Transverse colon (tissue), 4 donors: Measurements from ENCODE around the gene PSME1. TPM values are rescaled to one million over a fixed set of nuclear protein-coding genes. Genes with fewer than 3 reads are reported as not detected.

Experiments used
- DNase-seq: peaks from one replicate; pipeline ENCODE4 v3.0.0-alpha.2; 2019
- H3K27ac ChIP-seq, 4 donors: fragments of 200-600 bp; sonication (generic); 2 replicates each; pipeline ENCODE4 v1.5.1; 2016 to 2018; ENCODE audit warnings: inconsistent platforms in 4 of 4
- H3K27me3 ChIP-seq: fragments of 200-600 bp; sonication (generic); 2 replicates; pipeline ENCODE4 v1.5.1; 2017; ENCODE audit warnings: inconsistent platforms
- H3K36me3 ChIP-seq, 4 donors: fragments of 200-600 bp; sonication (generic); 2 replicates each; pipeline ENCODE4 v1.5.1; 2017 to 2019; ENCODE audit warnings: inconsistent platforms in 4 of 4
- H3K4me1 ChIP-seq, 4 donors: fragments of 200-600 bp; sonication (generic); 2 replicates each; pipeline ENCODE4 v1.5.1; 2017 to 2020; ENCODE audit warnings: inconsistent platforms in 4 of 4
- H3K4me3 ChIP-seq, 4 donors: fragments of 200-600 bp; sonication (generic); 1 replicate in 1 of 4; 2 replicates in 3 of 4; pipeline versions ENCODE4 v1.5.1 to v1.6.1; 2017 to 2019; ENCODE audit warnings: inconsistent platforms in 4 of 4
- H3K9me3 ChIP-seq, 2 donors: fragments of 200-600 bp; sonication (generic); 2 replicates each; pipeline ENCODE4 v1.5.1; 2017 to 2019; ENCODE audit warnings: inconsistent platforms in 2 of 2
- EP300 ChIP-seq: sonication (generic); formaldehyde crosslinking; IDR thresholded peaks from one replicate; pipeline ENCODE4 v1.6.1; 2017; ENCODE audit warnings: antibody characterized with exemption, low read depth
- POLR2A ChIP-seq: fragments of 450-650 bp; IDR thresholded peaks from one replicate; pipeline ENCODE4 v1.6.1; 2016; ENCODE audit warnings: antibody characterized with exemption, mild to moderate bottlenecking, moderate library complexity
- POLR2AphosphoS5 ChIP-seq, 3 donors: sonication (generic); formaldehyde crosslinking; IDR thresholded peaks; one replicate each; pipeline ENCODE4 v1.6.1; 2016; ENCODE audit warnings: antibody characterized with exemption in 3 of 3
- WGBS, 2 donors: methylation state at CpG; one replicate each; pipeline ENCODE4 v1.1.5; 2018; ENCODE audit warnings: low coverage in 1 of 2; 5-methylcytosine and 5-hydroxymethylcytosine counted together
- in situ Hi-C, 4 donors: fragments of 200-750 bp; cut with MboI; loops; one replicate each; pipeline versions ENCODE4 v1.15.0 to v1.15.1; 2017; ENCODE audit warnings: low sequenced_read_pairs in 3 of 4, low pct_ligation_motif_present in 1 of 4, low pct_unique_long_range_greater_than_20kb in 1 of 4
- intact Hi-C: fragments of 100-400 bp; cut with DNase I; formaldehyde crosslinking; loops from one replicate; pipeline ENCODE4 v1.15.1; 2023; ENCODE audit warnings: low total_unique reads
- total RNA-seq, 4 donors: library from RNA; depleted of rRNA; stranded (reverse); fragments of >200 nt; gene quantifications; one replicate each; pipeline ENCODE4 v1.1.0, GENCODE V29; 2016
- TF ChIP-seq, protein P1 (sequence below), 5 experiments: fragments of 200-600 bp in 3 of 5; fragments of 450-650 bp in 2 of 5; sonication (generic) in 3 of 5; IDR thresholded peaks; 1 replicate in 2 of 5; 2 replicates in 3 of 5; pipeline ENCODE4 v1.5.1; 2016 to 2017; ENCODE audit warnings: antibody characterized with exemption in 5 of 5, inconsistent platforms in 3 of 5, mild to moderate bottlenecking in 2 of 5, moderate library complexity in 1 of 5

Gene PSME1
- total RNA-seq, 4 donors from 2014 or later = 38.8 to 198 (median 132) TPM

DNA sequence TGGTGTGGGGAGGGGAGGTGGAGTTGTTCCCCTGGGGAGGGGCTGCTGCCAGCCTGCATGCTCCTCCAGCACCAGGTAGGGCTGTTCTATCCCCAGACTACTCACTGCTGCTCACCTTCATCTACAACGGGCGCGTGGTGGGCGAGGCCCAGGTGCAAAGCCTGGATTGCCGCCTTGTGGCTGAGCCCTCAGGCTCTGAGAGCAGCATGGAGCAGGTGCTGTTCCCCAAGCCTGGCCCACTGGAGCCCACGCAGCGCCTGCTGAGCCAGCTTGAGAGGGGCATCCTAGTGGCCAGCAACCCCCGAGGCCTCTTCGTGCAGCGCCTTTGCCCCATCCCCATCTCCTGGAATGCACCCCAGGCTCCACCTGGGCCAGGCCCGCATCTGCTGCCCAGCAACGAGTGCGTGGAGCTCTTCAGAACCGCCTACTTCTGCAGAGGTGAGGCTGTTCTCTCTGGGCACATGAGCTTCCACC lies 28.6 kb downstream of the PSME1 start:
- no peak for TF ChIP-seq POLR2A
- TF ChIP-seq, protein P1, sequence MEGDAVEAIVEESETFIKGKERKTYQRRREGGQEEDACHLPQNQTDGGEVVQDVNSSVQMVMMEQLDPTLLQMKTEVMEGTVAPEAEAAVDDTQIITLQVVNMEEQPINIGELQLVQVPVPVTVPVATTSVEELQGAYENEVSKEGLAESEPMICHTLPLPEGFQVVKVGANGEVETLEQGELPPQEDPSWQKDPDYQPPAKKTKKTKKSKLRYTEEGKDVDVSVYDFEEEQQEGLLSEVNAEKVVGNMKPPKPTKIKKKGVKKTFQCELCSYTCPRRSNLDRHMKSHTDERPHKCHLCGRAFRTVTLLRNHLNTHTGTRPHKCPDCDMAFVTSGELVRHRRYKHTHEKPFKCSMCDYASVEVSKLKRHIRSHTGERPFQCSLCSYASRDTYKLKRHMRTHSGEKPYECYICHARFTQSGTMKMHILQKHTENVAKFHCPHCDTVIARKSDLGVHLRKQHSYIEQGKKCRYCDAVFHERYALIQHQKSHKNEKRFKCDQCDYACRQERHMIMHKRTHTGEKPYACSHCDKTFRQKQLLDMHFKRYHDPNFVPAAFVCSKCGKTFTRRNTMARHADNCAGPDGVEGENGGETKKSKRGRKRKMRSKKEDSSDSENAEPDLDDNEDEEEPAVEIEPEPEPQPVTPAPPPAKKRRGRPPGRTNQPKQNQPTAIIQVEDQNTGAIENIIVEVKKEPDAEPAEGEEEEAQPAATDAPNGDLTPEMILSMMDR (IDR thresholded peaks at IDR 0.05) = no peak
- no peak for TF ChIP-seq EP300
- no peak for TF ChIP-seq POLR2AphosphoS5 (IDR thresholded peaks at IDR 0.05)
- H3K9me3 ChIP-seq = no peaks in the 10 kb centered on the region
- peaks cover 0 to 50% (median 15%) of the 10 kb centered on the region in 4 donors for H3K36me3 ChIP-seq
- intact Hi-C loops (no loop called here), in situ Hi-C loops (no loop called here)
- H3K4me3 ChIP-seq = no peak overlapping the region
- no peaks in the 10 kb centered on the region for H3K27me3 ChIP-seq
- no peak overlapping the region for H3K27ac ChIP-seq
- DNase-seq = no peak
- peaks cover 22 to 32% (median 24%) of the 10 kb centered on the region in 4 donors for H3K4me1 ChIP-seq
- 89% methylated on average over 14 of the region's 14 CpGs; no CpG with 5 or more reads in 1 of the 2 donors for WGBS, 2 donors

DNA sequence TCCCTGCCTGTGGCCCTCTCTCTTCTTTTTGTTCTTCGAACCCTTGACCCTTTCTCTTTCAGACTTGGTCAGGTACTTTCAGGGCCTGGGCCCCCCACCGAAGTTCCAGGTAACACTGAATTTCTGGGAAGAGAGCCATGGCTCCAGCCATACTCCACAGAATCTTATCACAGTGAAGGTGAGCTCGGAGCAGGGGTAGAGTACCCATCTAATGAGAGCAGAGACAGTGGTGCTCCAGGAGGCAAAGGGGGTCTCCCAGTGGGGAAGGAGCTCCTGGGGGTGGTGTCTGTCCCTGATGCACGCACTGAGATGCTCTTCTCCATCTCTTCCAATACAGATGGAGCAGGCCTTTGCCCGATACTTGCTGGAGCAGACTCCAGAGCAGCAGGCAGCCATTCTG lies 29.8 kb downstream of the PSME1 start:
- intact Hi-C loops = no loop called here

DNA sequence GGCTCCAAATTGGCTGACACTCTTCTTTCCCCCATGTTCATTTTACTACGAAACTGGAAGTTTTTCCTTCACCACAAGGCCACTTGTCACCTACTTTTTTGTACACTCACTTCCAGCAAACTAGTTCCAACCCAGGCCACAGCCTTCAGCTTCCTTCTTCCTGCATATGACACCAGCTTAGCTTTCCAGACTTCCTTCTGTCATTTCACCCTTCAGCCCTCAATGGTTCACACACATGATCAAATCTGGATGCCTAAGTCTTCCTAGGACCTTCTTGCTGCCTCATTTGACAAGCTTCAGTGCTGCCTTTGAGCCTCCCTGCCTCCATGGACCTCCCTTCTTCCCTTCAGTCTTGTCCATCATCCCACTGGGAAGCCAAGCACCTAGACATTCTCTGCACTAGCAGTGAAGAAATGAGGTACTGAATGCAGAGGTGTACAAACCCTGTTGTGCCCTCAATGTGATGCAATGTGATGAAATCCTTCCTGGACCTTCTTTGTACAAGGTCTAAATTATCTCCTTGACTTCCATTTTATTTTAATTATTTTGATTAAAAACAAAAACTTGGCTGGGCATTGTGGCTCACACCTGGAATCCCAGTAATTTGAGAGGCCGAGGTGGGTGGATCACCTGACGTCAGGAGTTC lies 31.6 kb downstream of the PSME1 start:
- H3K4me1 ChIP-seq = peaks cover 12 to 19% (median 13%) of the 10 kb centered on the region in 4 donors
- no peaks in the 10 kb centered on the region for H3K9me3 ChIP-seq
- H3K27me3 ChIP-seq = no peaks in the 10 kb centered on the region
- intact Hi-C loops = no loop called here
- H3K4me3 ChIP-seq = no peak overlapping the region
- in situ Hi-C loops = no loop called here
- no peak for DNase-seq
- TF ChIP-seq POLR2AphosphoS5 (IDR thresholded peaks at IDR 0.05) = no peak
- TF ChIP-seq, protein P1 (IDR thresholded peaks at IDR 0.05) = no peak
- no peak for TF ChIP-seq EP300
- no peak for TF ChIP-seq POLR2A
- peaks cover 0 to 47% (median 15%) of the 10 kb centered on the region in 4 donors for H3K36me3 ChIP-seq
- H3K27ac ChIP-seq = no peak overlapping the region
- WGBS, 2 donors = 86 to 95% methylated on average over 2 to 3 of the region's 3 CpGs

More for the DNA sequence above, 29.8 kb downstream of the PSME1 start:
- Histone ChIP-seq H3K27ac (no peak overlapping the region), H3K4me1 (peaks cover 18 to 26% (median 21%) of the 10 kb centered on the region in 4 donors), H3K4me3 (no peak overlapping the region), H3K36me3 (peaks cover 0 to 47% (median 15%) of the 10 kb centered on the region in 4 donors), H3K27me3 (no peaks in the 10 kb centered on the region), H3K9me3 (no peaks in the 10 kb centered on the region)
- WGBS, 2 donors = 98 to 100% methylated on average over 4 to 5 of the region's 5 CpGs
- no peak for DNase-seq
- TF ChIP-seq, protein P1 (IDR thresholded peaks at IDR 0.05) = no peak
- TF ChIP-seq EP300 = no peak
- no peak for TF ChIP-seq POLR2A
- TF ChIP-seq POLR2AphosphoS5 (IDR thresholded peaks at IDR 0.05) = no peak
- in situ Hi-C loops = no loop called here

DNA sequence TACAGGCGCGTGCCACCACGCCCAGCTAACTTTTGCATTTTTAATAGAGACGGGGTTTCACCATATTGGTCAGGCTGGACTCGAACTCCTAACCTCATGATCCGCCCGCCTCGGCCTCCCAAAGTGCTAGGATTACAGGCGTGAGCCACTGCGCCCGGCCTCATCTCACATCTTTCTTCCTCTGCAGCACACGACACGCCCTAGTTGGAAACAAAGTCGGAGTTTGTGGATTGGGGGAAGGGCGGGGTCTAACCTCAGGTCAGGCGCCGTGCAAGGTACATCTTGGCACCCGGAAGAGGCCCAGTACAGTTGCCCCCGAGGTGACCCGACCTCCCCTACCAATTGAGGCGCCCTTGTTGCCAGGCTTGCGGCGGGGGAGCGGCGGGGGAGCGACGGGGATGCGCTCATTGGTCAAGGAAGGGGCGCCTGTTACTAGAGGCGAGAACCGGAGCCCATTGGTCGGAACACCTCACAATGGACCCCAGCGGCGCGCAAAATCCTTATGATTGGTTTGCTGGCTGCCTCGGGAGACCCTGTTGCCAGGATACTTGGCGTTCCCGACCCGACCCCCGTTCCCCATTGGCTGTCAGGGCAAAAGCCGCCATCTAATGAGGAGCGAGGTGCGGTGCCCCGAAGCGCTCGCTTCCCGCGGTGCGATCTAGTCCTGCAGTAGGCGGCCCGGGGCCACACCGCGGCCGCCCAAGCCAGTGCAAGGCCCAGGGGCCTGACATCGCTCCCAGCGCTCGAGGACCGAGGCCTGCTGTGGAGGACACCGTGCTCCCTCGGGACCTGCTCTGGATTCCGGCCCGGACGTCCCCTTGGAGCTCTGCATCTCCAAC lies 35.6 kb downstream of the PSME1 start, which contains the start of gene REC8:
REC8 (plus strand) TSS at position 659 of the 839 bp plus-strand sequence. CDS start 473 bp downstream, outside the sequence.
- H3K4me1 ChIP-seq = peaks cover 0 to 7% (median 4%) of the 10 kb centered on the region in 4 donors
- H3K9me3 ChIP-seq = no peaks in the 10 kb centered on the region
- intact Hi-C loops = no loop called here
- WGBS, 2 donors = 40 to 52% methylated on average over 3 to 58 of the region's 63 CpGs
- H3K4me3 ChIP-seq = peak within 1 kb of the TSS in 2 of 4 donors; percentile 26 to 41
- in situ Hi-C loops = no loop called here
- peak in 1 of 3 donors; percentile 21 for TF ChIP-seq POLR2AphosphoS5 (IDR thresholded peaks at IDR 0.05)
- TF ChIP-seq, protein P1 (IDR thresholded peaks at IDR 0.05) = no peak
- TF ChIP-seq POLR2A = peak; percentile 10
- H3K27me3 ChIP-seq = no peaks in the 10 kb centered on the region
- peaks cover 0 to 19% (median under 1%) of the 10 kb centered on the region in 4 donors for H3K36me3 ChIP-seq
- peak within 1 kb of the TSS; percentile 6 to 70 (median 44) for H3K27ac ChIP-seq
- DNase-seq = peak; percentile 74
